Activated CD4-positive, alpha-beta T cell treated with anti-CD3 and anti-CD28 coated beads, Interleukin-2, amount 50 U/mL, for 16 hours (primary cell): ENCODE results near the gene PSD2.
"Not testable (repeated sequence)": the region's sequence is repeated elsewhere in the genome, so short reads cannot be mapped to it uniquely, and the experiment has no call there.

ENCODE experiments used
- DNase-seq: peaks from one replicate; pipeline ENCODE4 v3.0.0-alpha.2; 2020

PSD2 gene

DNA sequence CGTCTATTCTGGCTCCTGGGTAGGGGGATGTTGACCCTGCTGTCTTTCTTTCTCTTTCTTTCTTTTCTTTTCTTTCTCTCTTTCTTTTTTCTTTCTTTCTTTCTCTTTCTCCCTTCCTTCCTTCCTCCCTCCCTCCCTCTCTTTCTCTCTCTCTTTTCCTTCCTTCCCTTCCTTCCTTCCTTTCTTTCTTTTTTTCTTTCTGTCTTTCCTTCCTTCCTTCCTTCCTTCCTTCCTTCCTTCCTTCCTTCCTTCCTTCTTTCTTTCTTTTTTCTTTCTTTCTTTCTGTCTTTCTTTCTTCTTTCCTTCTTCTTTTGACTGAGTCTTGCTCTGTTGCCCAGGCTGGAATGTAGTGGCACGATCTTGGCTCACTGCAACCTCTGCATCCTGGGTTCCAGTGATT is 3.0 kb upstream of the PSD2 start:
- DNase-seq, result not testable (repeated sequence)

DNA sequence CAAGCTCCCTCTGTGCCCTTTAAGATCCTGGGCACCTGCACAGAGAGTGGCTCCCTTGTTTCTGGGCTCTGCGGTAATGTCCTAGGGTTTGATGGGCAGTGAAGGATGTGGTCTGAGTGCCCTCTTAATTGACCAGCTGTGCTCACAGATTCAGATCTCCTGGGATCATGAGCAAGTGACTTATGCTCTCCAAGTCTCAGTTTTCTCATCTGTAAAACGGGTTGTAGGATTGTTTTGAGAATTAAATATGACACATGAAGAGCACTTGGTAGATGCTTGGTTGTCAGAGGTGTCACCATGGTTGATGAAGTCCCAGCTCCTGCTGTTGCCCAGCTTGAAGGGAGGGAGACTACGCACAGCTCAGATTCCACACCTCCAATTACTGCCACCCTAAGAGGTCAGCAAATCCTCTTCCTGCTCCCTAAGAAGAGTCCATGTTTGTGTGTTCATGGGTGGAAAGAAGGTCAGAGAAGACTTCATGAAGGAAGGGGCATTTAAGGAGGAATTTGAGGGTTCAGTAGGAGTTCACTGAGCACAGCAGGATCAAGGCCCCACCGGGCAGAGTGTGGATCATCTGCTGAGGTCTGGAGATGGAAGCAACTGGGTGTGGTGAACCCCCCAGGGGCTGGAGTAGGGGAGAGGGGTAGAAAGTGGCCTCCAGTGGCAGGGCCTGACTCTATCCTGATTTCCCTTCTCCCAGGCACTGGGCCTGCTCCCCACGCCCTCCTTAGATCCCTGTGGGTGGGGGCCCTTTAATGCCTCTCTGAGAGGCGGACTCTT is 1.4 kb upstream of the PSD2 start:
- no peak for DNase-seq

DNA sequence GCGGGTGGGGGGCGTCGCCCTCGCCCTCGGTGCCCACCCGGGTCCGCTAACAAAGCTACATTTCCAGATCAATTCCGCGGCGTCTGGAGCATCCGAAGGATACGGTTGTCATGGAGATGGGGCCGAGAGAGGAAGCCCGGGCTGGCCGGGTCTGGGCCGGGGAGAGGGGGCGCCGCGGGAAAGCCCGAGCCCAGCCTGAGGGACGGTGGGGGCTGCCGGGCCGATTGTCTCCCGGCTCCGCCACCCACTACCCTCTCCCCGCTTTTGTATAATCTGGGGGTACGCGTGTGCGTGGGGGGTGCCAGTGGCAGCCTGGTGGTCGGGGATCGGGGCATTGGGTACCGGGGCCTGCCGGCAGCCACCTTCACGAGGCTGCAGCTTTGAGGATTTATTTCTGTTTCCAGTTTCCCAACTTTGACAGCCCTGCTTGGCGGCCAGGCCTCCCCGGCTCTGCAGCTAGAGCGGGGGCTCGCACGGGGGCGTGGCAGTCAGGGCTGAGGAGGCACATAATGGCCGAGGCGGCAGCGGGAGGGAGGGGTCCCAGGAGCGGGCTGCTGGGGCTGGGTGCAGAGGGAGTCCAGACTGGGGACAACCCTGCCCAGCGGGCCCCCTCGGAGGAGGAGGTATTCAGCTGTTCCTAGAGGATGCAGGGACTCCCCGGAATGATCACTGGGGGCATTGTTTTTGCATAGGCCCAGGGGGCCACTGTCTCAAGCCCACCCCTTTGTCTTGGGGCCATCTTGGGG is 626 bp downstream of the PSD2 start:
- DNase-seq, result no peak

DNA sequence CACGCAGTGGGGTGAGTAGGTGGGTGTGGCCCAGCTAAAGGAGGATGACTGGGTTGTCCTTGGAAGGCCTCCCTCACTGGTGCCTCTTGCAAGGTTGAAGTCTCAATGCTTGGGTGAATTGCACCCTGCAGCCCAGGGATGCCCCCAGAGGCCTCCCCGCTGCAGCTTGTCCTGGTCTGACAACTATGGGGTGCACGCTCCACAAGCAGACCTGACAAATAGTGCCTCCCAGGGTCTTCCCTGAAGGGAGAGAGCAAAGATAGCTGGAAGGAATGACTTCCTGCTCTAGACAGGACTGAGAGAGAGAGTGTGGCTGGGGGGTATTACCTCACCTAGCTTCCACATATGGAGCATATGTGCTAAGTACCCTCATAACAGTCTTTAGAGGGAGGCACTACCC is 1.7 kb downstream of the PSD2 start:
- DNase-seq, result no peak

DNA sequence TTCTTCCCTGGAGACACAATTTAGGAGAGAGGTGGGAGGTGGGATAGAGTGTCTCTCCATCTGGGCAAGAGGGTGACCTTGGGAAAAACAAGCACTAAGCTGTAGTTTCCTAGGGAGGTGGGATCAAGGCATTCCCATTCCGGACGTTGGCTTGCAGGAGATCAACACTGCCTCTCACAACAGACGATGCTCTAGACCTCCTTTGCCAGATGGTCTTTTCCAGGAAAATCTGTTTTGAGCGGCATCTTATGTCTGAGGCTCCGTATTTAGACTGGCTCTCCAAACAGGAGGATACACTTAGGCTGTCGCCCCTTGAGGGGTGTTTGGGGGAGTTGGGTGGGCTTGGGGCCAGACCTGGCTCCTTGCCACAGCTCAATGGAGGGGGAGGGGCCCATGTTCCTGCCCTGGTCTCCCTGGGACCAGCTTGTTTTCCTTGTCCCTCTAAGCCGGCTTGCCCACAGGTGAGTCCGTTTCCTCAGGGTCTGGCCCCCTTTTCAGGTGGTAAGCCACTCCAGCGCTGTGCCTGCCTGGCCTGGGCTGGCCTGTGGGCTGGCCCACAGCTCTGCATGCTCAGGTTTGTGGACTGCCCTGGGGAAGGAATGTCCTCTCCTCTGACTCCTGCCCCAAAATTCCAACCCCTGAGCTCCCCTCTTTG is 2.4 kb downstream of the PSD2 start:
- DNase-seq, result no peak

DNA sequence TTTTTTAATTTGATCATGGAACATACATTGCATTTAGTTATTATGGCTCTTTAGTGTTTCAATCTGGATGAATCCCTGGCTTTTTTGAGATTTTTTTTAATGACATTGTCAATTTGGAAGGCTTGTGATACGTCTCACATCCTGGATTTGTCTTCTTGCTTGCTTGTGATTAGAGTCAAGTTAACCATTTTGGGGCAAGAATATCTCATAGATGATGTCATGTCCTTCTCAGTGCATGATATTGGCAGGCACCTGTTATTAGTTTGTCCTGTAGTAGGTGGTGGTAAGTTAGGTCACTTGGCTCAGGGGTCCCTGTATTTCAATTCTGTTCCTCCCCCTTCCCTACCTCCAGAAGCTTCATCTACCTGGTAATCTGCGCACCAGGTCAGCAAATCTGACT is 3.3 kb downstream of the PSD2 start:
- DNase-seq, result no peak

DNA sequence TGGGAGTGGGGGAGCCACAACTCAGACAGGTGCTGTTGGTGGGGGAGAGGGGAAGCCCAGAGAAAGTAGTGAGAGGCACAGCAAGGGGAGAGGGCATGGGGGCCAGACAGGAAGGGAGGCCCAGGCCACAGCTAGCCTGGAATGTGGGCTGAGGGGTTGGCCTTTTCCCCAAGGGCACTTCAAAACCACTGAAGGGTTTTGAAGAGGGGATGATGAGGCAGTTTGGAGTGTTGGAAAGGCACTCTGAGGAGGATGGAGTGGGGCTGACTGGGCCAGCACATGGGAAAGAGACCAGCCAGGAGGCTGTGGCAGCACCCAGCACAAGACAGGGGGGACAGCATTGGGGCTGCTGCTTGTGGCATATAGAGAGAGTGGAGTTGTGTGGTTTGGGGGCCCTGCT is 3.8 kb downstream of the PSD2 start:
- DNase-seq, result no peak

DNA sequence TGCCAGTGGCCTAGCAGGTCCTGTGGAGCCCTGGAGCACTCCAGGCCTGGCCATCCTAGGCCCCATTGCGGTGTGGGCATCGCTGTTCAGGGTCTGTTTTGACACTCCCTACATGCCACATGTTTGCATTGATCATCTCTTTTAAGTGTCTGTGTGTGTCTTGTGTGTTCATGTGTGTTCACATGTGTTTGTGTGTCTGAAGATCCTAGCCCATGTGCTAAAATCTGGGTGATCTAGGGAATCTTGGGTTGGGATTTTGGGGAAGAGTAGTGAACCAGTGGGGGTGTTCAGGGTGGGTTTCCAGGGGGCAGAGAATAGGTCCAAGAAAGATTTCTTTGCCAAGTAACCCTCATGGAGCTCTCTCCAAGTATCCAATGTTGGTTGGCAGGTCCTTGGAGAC is 8.4 kb downstream of the PSD2 start:
- no peak for DNase-seq

DNA sequence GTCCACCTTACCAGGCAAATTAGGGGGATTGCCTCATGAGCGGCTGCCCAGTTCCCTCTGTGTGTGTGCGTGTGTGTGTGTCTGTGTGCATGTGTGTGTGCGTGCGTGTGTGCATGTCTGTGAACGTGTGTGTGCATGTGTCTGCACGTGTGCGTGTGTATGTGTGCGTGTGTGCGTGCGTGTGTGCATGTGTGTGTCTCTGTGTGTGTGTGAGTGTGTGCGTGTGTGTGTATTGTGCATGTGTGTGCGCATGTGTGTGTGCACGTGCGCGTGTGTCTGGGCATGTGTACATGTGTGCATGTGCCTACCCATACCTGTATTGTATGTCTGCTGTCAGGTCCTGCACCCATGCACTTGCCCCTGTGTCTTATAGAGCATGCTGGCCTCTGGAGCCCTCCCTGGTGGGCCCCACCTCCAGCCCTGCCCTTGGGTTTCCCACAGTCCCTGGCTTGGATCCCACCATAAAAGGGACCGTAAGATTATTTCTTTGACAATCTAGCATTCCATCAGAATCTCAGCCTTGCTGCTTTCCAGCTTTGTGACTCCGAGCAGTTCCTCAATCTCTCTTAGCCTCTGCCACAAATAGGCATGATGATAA is 9.3 kb downstream of the PSD2 start:
- DNase-seq, result no peak

DNA sequence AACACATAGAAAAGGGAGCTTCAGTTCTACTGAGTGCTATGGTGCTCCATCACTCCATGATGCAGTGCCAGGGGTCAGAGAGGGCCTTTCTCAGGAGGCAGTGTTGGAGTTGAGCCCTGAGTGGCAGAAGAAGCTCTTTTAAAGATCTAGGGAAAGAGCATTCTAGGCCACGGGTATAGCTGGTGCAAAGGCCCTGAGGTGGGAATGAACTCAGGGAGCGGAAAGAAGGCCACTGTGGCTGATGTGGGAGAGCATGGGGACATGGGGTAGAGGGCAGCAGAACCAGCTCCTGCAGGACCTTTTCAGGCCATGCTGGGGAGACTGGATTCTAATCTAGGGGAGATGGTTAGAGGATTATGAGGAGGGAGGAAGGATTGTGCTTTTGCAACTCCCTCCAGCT is 9.9 kb downstream of the PSD2 start:
- no peak for DNase-seq

DNA sequence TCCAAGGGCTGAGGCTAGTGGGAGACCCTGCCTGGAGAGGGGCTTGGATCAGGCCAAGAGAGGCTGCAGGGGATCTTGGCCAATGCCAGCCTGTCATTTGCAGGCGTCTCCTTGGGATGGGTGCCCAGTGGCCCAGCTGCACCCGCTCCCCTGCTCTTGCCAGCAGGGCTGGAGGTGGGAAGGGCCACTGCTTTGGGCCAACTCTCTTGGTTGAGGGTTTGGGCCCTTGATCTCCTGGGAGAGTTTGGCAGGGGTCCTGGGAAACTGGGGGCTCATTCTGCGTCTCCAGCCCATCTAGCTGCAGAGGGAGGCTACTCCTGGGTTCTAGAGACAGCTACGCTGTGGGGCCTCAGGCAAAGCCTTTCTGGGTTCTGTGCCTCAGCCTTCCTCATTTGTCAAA is 10.5 kb downstream of the PSD2 start:
- DNase-seq, result no peak

DNA sequence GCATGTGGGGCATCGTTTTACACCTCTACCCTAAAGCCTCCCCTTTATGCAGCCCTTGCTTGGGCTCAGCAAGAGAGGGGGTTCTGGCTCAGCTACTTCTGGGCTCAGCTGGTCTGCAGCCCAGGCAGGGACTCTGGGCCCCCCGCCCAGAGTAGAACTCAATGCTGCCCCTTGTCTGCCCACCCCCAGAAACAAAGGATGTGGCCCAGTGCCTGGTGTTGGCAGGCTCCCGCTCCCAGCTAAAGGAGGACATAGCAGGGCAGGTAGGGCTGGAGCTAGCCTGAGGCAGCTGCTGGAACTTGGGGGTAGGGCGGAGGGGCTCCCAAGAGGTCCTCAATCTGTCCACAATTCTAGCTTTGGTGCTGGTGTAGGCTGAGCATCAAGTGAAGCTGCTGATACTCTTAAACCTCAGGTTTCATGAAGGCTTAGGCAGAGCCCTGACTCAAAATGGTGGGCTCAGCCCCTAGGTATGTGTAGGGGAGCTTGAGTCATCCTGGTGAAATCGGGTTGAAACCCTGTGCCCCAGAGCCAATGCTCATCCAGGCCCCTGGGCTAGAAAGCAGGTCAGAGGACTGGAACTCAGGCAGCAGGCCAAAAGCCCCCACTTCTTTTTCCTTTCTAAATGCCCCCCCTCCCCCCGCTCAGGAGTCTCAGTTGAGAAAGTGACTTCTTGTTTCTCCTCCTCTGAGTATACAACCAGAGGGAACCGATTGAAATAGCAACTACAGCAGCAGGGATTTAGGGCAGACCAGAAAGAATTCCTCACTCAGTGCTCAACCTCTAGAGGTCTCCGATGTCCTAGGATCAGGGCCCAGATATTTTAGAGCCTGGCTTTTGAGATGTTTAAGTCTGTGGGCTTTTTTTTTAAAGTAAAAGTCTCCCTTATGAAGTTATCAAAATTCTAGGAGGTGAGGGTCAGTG is 11.4 kb downstream of the PSD2 start:
- DNase-seq, result no peak

DNA sequence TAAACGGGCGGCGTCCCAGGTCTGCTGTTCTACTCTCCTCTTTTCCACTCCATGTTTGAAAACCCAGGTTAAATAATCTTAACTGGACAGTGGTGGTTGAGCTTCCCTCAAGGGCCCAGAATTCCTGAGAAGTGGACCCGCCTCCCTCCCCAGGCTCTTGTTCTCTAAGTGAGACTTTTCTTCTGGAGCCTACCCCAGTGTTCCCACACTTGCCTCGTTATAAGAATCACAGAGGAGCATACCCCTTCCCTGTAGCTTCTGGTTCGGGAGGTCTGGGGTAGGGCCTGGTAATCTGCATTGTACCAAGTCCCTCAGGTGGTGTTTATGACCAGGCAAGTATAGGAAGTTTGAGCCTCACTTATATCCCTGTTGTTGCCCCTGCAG is 12.0 kb downstream of the PSD2 start:
- DNase-seq, result no peak

DNA sequence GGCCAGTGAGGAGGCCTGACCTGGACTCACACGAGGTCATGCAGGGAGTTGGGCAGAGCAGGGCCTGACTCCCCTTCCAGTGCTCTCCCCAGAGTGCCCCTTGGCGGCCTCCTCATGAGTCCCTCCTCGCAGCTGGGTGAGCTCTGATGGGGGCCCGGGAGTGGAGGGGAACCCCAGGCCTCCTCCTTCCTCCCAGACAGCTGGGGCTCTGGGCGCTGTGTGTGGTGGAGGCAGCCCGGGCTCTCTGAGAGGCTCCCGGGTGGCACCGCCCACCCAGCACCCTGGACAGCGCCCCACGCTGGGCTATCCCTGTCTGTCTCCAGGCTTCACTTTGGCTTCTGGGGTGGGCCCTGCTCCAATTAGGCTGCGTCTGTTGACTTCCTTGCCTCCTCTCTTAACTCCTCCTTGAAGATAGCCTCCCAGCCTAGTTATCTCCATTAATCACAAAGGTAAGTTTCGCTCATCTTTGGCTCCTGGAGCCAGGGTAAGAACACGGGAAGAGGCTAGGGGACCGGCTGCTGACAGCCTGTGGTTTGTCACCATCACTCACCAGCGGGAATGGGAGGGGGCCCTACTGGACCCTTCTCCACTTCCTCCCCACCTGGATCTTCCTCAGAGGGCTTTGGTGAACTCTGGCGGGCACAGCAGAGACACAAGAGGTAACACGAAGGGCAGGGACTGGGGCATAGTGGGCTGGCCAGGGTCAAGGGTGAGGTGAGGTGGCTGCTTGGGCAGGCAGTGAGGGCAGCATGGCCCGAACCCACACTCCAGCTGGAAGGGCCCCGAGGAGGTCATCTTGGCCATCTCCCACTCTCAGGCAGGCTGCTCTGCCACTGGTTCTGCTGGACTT is 13.1 kb downstream of the PSD2 start:
- peak; percentile 15 for DNase-seq

DNA sequence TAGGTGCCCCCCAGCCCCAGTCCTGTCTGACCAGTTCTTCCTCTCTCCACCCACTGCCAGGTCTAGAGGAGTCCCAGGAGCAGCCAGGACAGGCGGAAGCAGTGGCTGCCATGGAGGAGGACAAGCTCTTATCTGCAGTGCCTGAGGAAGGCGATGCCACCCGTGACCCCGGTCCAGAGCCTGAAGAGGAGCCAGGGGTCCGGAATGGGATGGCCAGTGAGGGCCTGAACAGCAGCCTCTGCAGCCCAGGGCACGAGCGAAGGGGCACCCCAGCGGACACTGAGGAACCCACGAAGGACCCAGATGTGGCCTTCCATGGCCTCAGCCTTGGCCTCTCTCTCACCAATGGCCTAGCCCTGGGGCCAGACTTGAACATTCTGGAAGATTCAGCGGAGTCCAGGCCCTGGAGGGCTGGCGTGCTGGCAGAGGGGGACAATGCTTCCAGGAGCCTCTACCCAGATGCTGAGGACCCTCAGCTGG is 13.8 kb downstream of the PSD2 start:
- DNase-seq, result no peak

DNA sequence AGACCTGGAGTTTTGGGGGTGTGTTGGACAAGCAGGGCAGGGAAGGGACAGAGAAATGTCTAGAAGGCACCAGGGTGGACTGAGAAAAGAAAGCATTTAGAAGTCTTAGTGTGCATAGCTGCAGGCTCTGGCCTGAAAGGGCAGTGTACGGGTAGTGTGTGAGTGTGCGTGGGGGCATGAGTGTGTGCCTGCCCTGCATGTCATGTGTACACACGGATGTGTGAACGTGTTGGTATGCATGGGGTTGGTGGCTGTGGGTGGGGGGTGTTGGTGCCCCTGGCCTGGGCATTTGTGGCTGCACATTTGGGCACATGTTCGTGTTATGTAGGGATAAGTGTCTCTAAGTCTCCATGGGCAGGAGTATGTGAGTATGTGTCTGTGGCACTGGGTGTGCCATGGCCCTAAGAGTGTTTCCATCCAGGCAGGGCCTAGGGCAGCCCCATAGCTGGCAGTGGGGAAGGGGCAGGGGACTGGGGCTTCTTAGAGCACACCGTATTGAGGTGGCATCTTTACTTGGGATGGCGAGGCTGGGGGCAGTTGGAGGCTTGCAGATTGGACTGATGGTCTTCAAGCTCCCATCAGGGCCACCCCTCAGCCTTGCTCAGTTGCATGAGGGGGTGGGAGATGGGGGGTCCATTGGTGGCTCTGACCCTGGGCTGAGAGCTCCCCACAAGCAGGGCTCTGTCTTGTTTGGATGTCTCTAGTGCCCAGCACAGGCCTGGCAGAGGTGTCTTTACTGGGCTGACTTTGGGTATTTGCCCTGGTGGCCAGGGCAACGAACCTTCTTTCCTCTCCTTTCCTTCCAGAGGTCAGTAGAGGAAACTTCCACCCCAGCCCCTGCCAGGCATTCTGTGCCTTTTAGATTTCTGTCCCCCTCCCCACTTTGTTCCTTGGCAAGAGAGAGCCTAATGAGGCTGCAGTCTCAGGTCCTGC is 15.0 kb downstream of the PSD2 start:
- DNase-seq, result no peak

DNA sequence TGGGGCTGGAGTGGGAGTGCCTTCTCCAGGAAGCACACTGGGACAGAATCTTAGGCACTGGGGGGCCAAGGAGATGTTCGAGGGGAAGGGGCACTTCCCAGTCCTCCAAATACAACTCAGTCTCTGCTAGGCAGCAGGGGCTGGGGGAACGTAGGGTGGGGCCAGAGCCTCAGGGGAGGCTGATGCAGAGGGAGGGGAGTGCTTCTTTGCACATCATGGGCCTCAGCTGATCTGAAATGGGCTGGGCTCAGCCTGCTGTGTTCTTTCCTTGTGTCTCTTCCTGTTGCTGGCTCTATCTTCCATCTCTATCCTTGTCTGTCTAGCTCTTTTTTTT is 15.6 kb downstream of the PSD2 start:
- DNase-seq, result no peak

DNA sequence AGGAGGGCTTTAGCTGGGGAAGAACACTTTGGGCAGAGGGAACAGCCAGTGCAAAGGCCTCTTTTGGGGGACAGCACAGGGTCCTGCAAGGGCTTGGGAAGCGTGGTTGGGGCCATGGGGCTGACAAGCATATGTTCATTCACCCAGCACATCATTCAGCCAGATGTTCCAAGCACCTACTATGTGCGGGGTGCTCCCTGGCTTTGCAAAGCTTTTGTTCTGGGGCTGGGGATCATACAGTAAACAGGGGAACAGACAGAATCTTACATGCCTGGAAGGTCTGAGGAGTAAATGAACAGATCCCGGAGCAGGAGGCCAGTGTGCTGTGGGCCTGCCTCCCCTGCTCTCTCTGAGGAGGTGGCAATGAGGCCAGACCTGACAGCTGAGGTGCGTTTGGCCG is 16.7 kb downstream of the PSD2 start:
- DNase-seq, result no peak

DNA sequence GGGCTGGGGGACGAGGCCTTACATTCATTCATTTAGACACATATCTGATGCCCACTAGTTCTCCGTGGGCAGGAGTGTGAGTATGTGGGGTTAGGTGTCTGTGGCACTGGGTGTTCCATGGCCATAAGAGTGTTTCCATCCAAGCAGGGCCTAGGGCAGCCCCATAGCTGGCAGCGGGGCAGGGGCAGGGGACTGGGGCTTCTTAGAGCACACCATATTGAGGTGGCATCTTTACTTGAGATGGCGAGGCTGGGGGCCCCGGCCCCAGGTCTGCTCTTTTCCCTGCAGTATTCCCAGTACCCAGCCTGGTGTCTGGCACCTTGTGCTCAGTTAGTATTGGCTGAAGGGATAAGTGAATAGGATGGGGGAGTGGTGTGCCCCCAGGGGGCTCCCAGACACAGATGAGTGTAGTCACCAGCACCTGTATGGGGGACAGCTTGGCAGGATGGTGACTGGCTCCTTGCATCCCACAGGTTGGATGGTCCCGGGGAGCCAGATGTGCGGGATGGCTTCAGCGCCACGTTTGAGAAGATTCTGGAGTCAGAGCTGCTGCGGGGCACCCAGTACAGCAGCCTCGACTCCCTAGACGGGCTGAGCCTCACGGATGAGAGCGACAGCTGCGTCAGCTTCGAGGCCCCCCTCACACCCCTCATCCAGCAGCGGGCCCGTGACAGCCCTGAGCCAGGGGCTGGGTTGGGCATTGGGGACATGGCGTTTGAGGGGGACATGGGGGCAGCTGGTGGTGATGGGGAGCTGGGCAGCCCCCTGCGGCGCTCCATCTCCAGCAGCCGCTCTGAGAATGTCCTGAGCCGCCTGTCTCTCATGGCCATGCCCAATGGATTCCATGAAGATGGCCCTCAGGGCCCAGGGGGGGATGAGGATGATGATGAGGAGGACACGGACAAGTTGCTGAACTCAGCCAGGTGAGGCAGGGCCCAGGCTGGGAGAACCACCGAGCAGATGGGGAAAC is 17.5 kb downstream of the PSD2 start:
- no peak for DNase-seq
